GM23338 (cell line): ENCODE data around the gene ARF5.

Experiments
- CREB1 ChIP-seq: fragments of 250-450 bp; sonication (Bioruptor Pico); IDR thresholded peaks from 2 replicates; pipeline ENCODE4 v1.5.0; 2020; ENCODE audit warnings: low read depth, mild to moderate bottlenecking, moderate library complexity
- CTCF ChIP-seq, 2 experiments: fragments of 200-600 bp in 1 of 2; sonication (generic) in 1 of 2; conservative IDR thresholded peaks; 2 replicates each; pipeline versions ENCODE4 v1.5.1 to v1.6.1; 2016 to 2017; ENCODE audit warnings: antibody characterized with exemption in 2 of 2, low read depth in 2 of 2, mild to moderate bottlenecking in 2 of 2, moderate library complexity in 1 of 2
- EZH2 ChIP-seq: fragments of 200-600 bp; sonication (generic); IDR thresholded peaks from one replicate; pipeline ENCODE4 v1.8.0; 2017; ENCODE audit warnings: antibody characterized with exemption, mild to moderate bottlenecking, low read depth; ENCODE audit not compliant: unreplicated experiment
- EZH2phosphoT487 ChIP-seq: fragments of 200-600 bp; sonication (generic); IDR thresholded peaks from one replicate; pipeline ENCODE4 v1.8.1; 2018; ENCODE audit warnings: antibody characterized with exemption; ENCODE audit not compliant: unreplicated experiment
- POLR2AphosphoS5 ChIP-seq: IDR thresholded peaks from 2 replicates; pipeline ENCODE4 v1.6.1; 2016; ENCODE audit warnings: antibody characterized with exemption, low read depth
- ZNF114 ChIP-seq: fragments of 250-450 bp; sonication (Bioruptor Pico); IDR thresholded peaks from 2 replicates; pipeline ENCODE4 v1.5.0; 2020; ENCODE audit warnings: mild to moderate bottlenecking, moderate library complexity

GRCh38 chr7:127608446-127608845, 20.2 kb downstream of the ARF5 start:
- no peak for TF ChIP-seq CREB1 (CRISPR knock-in tag)
- TF ChIP-seq EZH2, result no peak
- no peak for TF ChIP-seq CTCF (conservative IDR thresholded peaks at IDR 0.05; ENCODE audit: low read depth in 2 of 2)
- TF ChIP-seq EZH2phosphoT487, result no peak
- no peak for TF ChIP-seq ZNF114 (CRISPR knock-in tag)
- no peak for TF ChIP-seq POLR2AphosphoS5
